ENCODE data around the gene RTL10. TPM values are rescaled to one million over a fixed set of nuclear protein-coding genes. Genes with fewer than 3 reads are reported as not detected.

Gene RTL10
- total and polyA plus RNA-seq, 2 donors from 2014 or later: 8.8 to 16.7 TPM

- DNase-seq (peak in 1 of 5 donors; percentile 28), FAIRE-seq (no peak)
- intact Hi-C loops (cut with DNase I): no loop called here
- no peak overlapping the region for H3K4me3 ChIP-seq (ENCODE audit: low read length in 3 of 3)
- no peaks in the 10 kb centered on the region for H3K36me3 ChIP-seq (ENCODE audit: control insufficient read depth in 2 of 3, insufficient read depth in 3 of 3, low read length in 3 of 3)
- no peak overlapping the region for H3K27ac ChIP-seq (ENCODE audit: low read depth in 2 of 2, low read length in 2 of 2)
- H3K4me1 ChIP-seq (ENCODE audit: control insufficient read depth in 2 of 3, insufficient read depth in 2 of 3, low read depth in 1 of 3, low read length in 3 of 3): no peaks in the 10 kb centered on the region
- H3K9ac ChIP-seq (ENCODE audit: low read length in 3 of 3): no peak overlapping the region
- no peaks in the 10 kb centered on the region for H3K27me3 ChIP-seq (ENCODE audit: control insufficient read depth, insufficient read depth, low read length)
- TF ChIP-seq, protein P1, sequence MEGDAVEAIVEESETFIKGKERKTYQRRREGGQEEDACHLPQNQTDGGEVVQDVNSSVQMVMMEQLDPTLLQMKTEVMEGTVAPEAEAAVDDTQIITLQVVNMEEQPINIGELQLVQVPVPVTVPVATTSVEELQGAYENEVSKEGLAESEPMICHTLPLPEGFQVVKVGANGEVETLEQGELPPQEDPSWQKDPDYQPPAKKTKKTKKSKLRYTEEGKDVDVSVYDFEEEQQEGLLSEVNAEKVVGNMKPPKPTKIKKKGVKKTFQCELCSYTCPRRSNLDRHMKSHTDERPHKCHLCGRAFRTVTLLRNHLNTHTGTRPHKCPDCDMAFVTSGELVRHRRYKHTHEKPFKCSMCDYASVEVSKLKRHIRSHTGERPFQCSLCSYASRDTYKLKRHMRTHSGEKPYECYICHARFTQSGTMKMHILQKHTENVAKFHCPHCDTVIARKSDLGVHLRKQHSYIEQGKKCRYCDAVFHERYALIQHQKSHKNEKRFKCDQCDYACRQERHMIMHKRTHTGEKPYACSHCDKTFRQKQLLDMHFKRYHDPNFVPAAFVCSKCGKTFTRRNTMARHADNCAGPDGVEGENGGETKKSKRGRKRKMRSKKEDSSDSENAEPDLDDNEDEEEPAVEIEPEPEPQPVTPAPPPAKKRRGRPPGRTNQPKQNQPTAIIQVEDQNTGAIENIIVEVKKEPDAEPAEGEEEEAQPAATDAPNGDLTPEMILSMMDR (IDR thresholded peaks at IDR 0.05; ENCODE audit: borderline replicate concordance, extremely low read depth, insufficient read depth): no peak
- H3K9me3 ChIP-seq (ENCODE audit: control insufficient read depth in 2 of 3, insufficient read depth in 1 of 3, low read length in 3 of 3): peaks cover 0 to 2% (median 0%) of the 10 kb centered on the region in 3 donors
Observed at GRCh38 chr22:19820880-19821522, 33.7 kb downstream of the RTL10 start.

GRCh38 chr22:19819911-19820879 is 34.5 kb downstream of the RTL10 start:
- H3K9me3 ChIP-seq (ENCODE audit: control insufficient read depth in 2 of 3, insufficient read depth in 1 of 3, low read length in 3 of 3): peaks cover 0 to 2% (median 0%) of the 10 kb centered on the region in 3 donors
- no peaks in the 10 kb centered on the region for H3K4me1 ChIP-seq (ENCODE audit: control insufficient read depth in 2 of 3, insufficient read depth in 2 of 3, low read depth in 1 of 3, low read length in 3 of 3)
- FAIRE-seq (no peak), DNase-seq (no peak)
- no peaks in the 10 kb centered on the region for H3K27me3 ChIP-seq (ENCODE audit: control insufficient read depth, insufficient read depth, low read length)
- H3K4me3 ChIP-seq (ENCODE audit: low read length in 3 of 3): no peak overlapping the region
- intact Hi-C loops (cut with DNase I): no loop called here
- H3K36me3 ChIP-seq (ENCODE audit: control insufficient read depth in 2 of 3, insufficient read depth in 3 of 3, low read length in 3 of 3): no peaks in the 10 kb centered on the region
- TF ChIP-seq, protein P1 (IDR thresholded peaks at IDR 0.05; ENCODE audit: borderline replicate concordance, extremely low read depth, insufficient read depth): no peak
- H3K9ac ChIP-seq (ENCODE audit: low read length in 3 of 3): no peak overlapping the region
- H3K27ac ChIP-seq (ENCODE audit: low read depth in 2 of 2, low read length in 2 of 2): no peak overlapping the region

DNA sequence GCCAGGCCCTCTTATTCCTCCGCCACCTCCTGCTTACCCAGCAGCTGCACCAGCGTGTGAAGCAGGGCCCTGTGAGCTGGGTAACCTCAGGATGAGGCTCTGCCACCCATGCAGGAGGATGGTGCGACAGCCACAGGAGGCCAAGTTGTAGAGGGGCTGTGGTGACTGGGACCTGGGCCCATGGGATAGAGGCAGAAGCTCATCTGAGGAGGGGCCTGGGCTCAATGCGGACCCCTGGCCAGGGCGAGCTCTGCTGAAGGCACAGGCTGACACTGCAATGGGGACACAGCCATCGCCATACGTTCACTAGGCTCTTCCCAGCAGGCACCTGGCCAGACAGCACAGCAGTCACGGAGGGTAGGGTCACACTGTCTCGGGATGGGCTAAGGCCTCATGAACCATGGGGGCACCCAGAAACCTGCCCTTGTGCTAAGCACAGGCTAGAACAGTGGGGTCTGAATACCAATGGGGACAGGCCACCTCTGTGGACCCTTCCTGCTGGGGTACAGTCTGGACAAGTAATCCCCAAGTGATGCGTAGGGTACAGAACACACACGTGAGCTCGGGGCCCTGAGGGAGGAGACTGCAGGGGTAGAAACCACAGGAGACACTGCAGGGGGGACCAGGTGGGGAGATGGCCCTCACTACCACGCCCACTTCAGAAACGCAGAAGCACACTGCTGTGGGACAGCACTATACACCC is 35.3 kb downstream of the RTL10 start:
- H3K4me1 ChIP-seq (ENCODE audit: control insufficient read depth in 2 of 3, insufficient read depth in 2 of 3, low read depth in 1 of 3, low read length in 3 of 3): no peaks in the 10 kb centered on the region
- no peak overlapping the region for H3K9ac ChIP-seq (ENCODE audit: low read length in 3 of 3)
- no peak overlapping the region for H3K4me3 ChIP-seq (ENCODE audit: low read length in 3 of 3)
- FAIRE-seq (no peak), DNase-seq (peak in 1 of 5 donors; percentile 36)
- TF ChIP-seq, protein P1 (IDR thresholded peaks at IDR 0.05; ENCODE audit: borderline replicate concordance, extremely low read depth, insufficient read depth): no peak
- no peaks in the 10 kb centered on the region for H3K27me3 ChIP-seq (ENCODE audit: control insufficient read depth, insufficient read depth, low read length)
- peaks cover 0 to 2% (median 0%) of the 10 kb centered on the region in 3 donors for H3K9me3 ChIP-seq (ENCODE audit: control insufficient read depth in 2 of 3, insufficient read depth in 1 of 3, low read length in 3 of 3)
- no peaks in the 10 kb centered on the region for H3K36me3 ChIP-seq (ENCODE audit: control insufficient read depth in 2 of 3, insufficient read depth in 3 of 3, low read length in 3 of 3)
- H3K27ac ChIP-seq (ENCODE audit: low read depth in 2 of 2, low read length in 2 of 2): no peak overlapping the region
- intact Hi-C loops (cut with DNase I): no loop called here
